Neural cell (in vitro differentiated cells): ENCODE data around the gene CLEC2B.

Experiments used
- CTCF ChIP-seq: fragments of 450-650 bp; IDR thresholded peaks from 2 replicates; pipeline ENCODE4 v1.5.1; 2014; ENCODE audit warnings: antibody characterized with exemption, mild to moderate bottlenecking, moderate library complexity; ENCODE audit not compliant: poor library complexity, severe bottlenecking
- POLR2AphosphoS5 ChIP-seq: IDR thresholded peaks from 2 replicates; pipeline ENCODE4 v1.6.1; 2012

DNA sequence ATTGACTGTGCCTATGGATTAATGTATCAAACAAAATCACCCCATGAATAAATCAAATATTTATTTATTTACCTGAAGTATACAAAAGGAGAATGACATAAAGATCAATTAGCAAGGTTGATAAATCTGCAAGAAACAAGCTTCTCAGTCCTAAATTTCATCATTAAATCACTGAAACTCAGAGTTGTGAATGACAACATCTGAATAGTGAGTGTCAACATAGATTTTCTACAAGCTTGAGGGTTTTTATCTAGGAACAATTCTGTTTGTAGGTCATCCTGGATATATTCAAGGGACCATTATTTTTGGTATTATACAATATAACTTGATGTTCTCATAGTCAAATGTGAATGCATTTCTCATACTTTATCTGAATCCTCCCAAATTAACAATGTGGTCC lies 59.3 kb downstream of the CLEC2B start:
- TF ChIP-seq POLR2AphosphoS5 (no peak), CTCF (no peak)
